GM21825 (cell line): ENCODE results near the gene GIN1.
"Not testable (repeated sequence)": the region's sequence is repeated elsewhere in the genome, so short reads cannot be mapped to it uniquely, and the experiment has no call there.

ENCODE experiments used
- ATAC-seq: cut with Tn5 transposase; IDR thresholded peaks from one replicate; pipeline ENCODE4 v1.9.1; 2021; ENCODE audit warnings: mild to moderate bottlenecking, moderate library complexity; ENCODE audit not compliant: unreplicated experiment

GIN1 gene

GRCh38 chr5:103119765-103120606, at the start of gene GIN1, which contains the start of gene PPIP5K2:
GIN1 (minus strand) TSS chr5:103120138; CDS start chr5:103108707, 11,431 bp downstream.
PPIP5K2 (plus strand) TSS chr5:103120301; CDS start chr5:103129590, 9,289 bp downstream.
- ATAC-seq, result peak; percentile 94

DNA sequence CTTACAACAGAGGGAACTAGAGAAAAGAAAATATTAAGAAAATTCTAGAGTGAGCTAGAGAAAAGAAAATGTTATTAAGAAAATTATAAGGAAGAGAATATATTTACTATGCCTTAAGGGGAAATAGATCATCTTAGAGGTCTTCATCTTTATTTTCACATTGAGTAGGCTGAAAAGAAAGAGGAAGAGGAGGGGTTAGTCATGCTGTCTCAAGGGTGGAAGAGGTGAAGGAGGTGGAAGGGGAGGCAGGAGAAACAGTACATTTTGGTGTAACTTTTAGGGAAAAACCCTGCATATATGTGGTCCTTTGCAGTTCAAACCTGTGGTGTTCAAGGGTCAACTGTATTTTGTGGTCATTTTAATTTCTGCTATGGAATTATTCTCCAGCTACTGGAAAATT, 46.8 kb upstream of the GIN1 start:
- ATAC-seq, result no peak

DNA sequence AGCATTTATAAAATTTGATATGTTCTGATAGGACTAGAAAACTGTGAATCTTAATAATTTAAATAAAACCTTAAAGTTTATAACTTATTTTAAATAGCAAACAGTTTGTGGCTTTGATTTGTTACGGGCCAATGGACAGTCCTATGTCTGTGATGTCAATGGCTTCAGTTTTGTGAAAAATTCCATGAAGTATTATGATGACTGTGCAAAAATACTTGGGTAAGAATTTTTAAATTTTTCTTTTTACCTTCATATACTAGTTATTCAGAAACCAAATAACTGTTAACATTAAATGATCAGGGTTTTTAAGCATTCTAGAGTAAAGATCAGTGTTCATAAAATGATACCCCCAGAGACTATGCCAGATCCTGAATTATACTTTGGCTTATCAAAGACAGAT, 31.2 kb upstream of the GIN1 start:
- no peak for ATAC-seq

DNA sequence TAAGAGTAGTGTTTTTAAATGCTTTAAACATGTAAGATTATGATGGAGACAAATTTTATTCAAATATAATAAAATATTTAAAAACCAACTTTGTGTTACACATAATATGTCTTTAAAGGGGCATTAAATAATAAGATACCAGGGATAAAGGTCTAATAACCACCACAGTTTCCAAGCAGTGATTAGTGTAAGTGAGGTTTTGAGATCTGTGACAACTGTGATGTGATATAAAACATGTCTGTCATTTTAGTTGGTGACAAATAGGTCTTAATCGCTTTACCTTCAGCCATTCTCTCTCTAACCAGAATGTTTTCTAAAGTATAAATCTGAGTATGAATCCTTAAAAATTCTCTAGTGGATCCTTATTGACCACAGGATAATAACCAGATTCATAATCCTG, 28.3 kb upstream of the GIN1 start:
- no peak for ATAC-seq

GRCh38 chr5:103145196-103145595, 25.3 kb upstream of the GIN1 start:
- no peak for ATAC-seq

DNA sequence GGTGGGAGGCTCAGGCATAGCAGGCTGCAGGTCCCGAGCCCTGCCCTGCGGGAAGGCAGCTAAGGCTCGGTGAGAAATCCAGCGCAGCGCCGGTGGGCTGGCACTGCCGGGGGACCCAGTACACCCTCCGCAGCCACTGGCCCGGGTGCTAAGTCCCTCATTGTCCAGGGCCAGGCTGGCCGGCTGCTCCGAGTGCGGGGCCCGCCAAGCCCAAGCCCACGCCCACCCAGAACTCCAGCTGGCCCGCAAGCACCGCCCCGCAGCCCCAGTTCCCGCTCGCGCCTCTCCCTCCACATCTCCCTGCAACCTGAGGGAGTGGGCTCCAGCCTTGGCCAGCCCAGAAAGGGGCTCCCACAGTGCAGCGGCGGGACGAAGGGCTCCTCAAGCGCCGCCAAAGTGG, 22.2 kb upstream of the GIN1 start:
- not testable (repeated sequence) for ATAC-seq

GRCh38 chr5:103139264-103139865, 19.4 kb upstream of the GIN1 start:
- peak; percentile 97 for ATAC-seq

- no peak for ATAC-seq
Observed at GRCh38 chr5:103138202-103138690, 18.3 kb upstream of the GIN1 start.

DNA sequence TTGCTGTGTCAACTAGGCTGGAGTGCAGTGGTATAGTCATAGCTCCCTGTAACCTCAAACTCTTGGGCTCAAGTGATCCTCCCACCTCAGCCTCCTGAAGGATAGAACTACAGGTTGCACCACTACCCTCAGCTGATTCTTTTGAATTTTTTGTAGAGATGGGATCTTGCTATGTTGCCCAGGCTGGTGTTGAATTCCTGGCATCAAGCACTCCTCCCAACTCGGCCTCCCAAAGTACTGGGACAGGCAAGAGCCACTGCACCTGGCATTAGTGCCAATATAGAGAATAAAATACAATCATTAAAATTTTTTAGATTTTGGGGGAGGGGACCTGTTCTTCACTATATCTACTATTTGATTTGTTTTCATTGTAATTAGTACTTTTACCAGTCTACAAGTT, 15.5 kb upstream of the GIN1 start:
- no peak for ATAC-seq

GRCh38 chr5:103133231-103133630, 13.3 kb upstream of the GIN1 start:
- no peak for ATAC-seq

DNA sequence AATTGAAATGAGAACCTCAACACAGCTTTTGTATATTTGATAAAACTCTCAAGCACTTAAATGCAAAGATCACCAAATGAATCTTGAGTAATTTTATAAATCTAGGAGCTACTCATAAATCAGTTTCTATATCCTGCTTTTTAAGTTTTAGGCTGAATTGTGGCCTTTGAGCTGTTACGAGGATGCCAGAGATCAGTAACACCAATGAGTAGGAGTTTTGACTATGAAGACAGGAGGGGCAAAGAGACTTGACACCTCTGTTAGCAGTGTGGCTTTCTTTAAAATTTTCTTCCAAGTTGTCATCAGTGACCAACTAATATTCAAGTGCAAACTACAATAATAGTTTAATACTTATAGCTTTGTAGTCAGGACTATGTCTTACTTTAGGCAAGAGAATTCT, 12.7 kb upstream of the GIN1 start:
- no peak for ATAC-seq

GRCh38 chr5:103128202-103128601, 8.3 kb upstream of the GIN1 start:
- ATAC-seq, result no peak

GRCh38 chr5:103127292-103127817, 7.4 kb upstream of the GIN1 start:
- no peak for ATAC-seq

DNA sequence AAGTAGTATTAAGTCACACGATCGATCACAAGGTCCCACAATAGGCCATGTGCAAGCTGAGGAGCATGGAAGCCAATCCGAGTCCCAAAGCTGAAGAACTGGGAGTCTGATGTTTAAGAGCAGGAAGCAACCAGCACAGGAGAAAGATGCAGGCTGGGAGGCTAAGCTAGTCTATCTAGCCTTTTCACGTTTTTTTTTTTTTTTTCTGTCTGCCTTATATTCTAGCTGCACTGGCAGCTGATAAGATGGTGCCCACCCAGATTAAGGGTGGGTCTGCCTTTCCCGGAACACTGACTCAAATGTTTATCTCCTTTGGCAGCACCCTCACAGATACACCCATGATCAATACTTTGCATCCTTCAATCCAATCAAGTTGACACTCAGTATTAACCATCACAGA, 6.6 kb upstream of the GIN1 start:
- no peak for ATAC-seq

GRCh38 chr5:103122242-103122641, 2.3 kb upstream of the GIN1 start:
- no peak for ATAC-seq

- ATAC-seq, result no peak
Observed at GRCh38 chr5:103120607-103121200, 766 bp upstream of the GIN1 start.

- ATAC-seq, result no peak
Observed at GRCh38 chr5:103119070-103119764, 721 bp downstream of the GIN1 start.

DNA sequence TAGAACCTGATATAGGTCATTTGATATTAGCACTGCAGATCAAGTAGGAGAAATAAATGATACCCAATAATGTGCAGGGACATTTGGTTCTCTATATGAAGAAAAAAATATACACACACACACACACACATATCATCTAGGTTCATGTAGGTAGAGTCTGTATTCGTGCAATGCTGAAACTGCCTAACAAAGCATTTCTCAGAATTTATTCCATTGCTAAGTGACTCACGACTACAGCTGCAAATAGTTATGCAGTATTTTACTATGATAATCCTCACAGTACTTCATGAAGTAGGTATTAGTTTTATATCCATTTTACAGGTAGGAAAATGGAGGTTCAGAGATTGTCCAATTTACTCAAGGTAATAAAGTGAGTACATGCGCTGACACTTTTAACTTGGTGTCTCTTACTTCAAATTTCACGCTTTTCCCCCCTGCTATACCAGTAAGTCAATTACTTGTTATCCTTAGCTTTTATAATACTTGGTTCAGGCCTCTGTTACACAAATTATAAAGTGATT, 2.4 kb downstream of the GIN1 start:
- ATAC-seq, result no peak

- ATAC-seq, result no peak
Observed at GRCh38 chr5:103114440-103114839, 5.5 kb downstream of the GIN1 start.

GRCh38 chr5:103112910-103113309, 7.0 kb downstream of the GIN1 start:
- ATAC-seq, result no peak

- ATAC-seq, result no peak
Observed at GRCh38 chr5:103111468-103111867, 8.5 kb downstream of the GIN1 start.
